Transverse colon (tissue), 4 donors: Measurements from ENCODE around the gene RNF150. TPM values are rescaled to one million over a fixed set of nuclear protein-coding genes. Genes with fewer than 3 reads are reported as not detected.
"Not testable (repeated sequence)": the region's sequence is repeated elsewhere in the genome, so short reads cannot be mapped to it uniquely, and the experiment has no call there.

Source experiments
- DNase-seq: peaks from one replicate; pipeline ENCODE4 v3.0.0-alpha.2; 2019
- H3K27ac ChIP-seq, 4 donors: fragments of 200-600 bp; sonication (generic); 2 replicates each; pipeline ENCODE4 v1.5.1; 2016 to 2018; ENCODE audit warnings: inconsistent platforms in 4 of 4
- H3K27me3 ChIP-seq: fragments of 200-600 bp; sonication (generic); 2 replicates; pipeline ENCODE4 v1.5.1; 2017; ENCODE audit warnings: inconsistent platforms
- H3K36me3 ChIP-seq, 4 donors: fragments of 200-600 bp; sonication (generic); 2 replicates each; pipeline ENCODE4 v1.5.1; 2017 to 2019; ENCODE audit warnings: inconsistent platforms in 4 of 4
- H3K4me1 ChIP-seq, 4 donors: fragments of 200-600 bp; sonication (generic); 2 replicates each; pipeline ENCODE4 v1.5.1; 2017 to 2020; ENCODE audit warnings: inconsistent platforms in 4 of 4
- H3K4me3 ChIP-seq, 4 donors: fragments of 200-600 bp; sonication (generic); 1 replicate in 1 of 4; 2 replicates in 3 of 4; pipeline versions ENCODE4 v1.5.1 to v1.6.1; 2017 to 2019; ENCODE audit warnings: inconsistent platforms in 4 of 4
- H3K9me3 ChIP-seq, 2 donors: fragments of 200-600 bp; sonication (generic); 2 replicates each; pipeline ENCODE4 v1.5.1; 2017 to 2019; ENCODE audit warnings: inconsistent platforms in 2 of 2
- EP300 ChIP-seq: sonication (generic); formaldehyde crosslinking; IDR thresholded peaks from one replicate; pipeline ENCODE4 v1.6.1; 2017; ENCODE audit warnings: antibody characterized with exemption, low read depth
- POLR2A ChIP-seq: fragments of 450-650 bp; IDR thresholded peaks from one replicate; pipeline ENCODE4 v1.6.1; 2016; ENCODE audit warnings: antibody characterized with exemption, mild to moderate bottlenecking, moderate library complexity
- POLR2AphosphoS5 ChIP-seq, 3 donors: sonication (generic); formaldehyde crosslinking; IDR thresholded peaks; one replicate each; pipeline ENCODE4 v1.6.1; 2016; ENCODE audit warnings: antibody characterized with exemption in 3 of 3
- whole genome bisulfite sequencing, 2 donors: methylation state at CpG; one replicate each; pipeline ENCODE4 v1.1.5; 2018; ENCODE audit warnings: low coverage in 1 of 2; 5-methylcytosine and 5-hydroxymethylcytosine counted together
- in situ Hi-C, 4 donors: fragments of 200-750 bp; cut with MboI; loops; one replicate each; pipeline versions ENCODE4 v1.15.0 to v1.15.1; 2017; ENCODE audit warnings: low sequenced_read_pairs in 3 of 4, low pct_ligation_motif_present in 1 of 4, low pct_unique_long_range_greater_than_20kb in 1 of 4
- intact Hi-C: fragments of 100-400 bp; cut with DNase I; formaldehyde crosslinking; loops from one replicate; pipeline ENCODE4 v1.15.1; 2023; ENCODE audit warnings: low total_unique reads
- total RNA-seq, 4 donors: library from RNA; depleted of rRNA; stranded (reverse); fragments of >200 nt; gene quantifications; one replicate each; pipeline ENCODE4 v1.1.0, GENCODE V29; 2016
- TF ChIP-seq, protein P1 (sequence below), 5 experiments: fragments of 200-600 bp in 3 of 5; fragments of 450-650 bp in 2 of 5; sonication (generic) in 3 of 5; IDR thresholded peaks; 1 replicate in 2 of 5; 2 replicates in 3 of 5; pipeline ENCODE4 v1.5.1; 2016 to 2017; ENCODE audit warnings: antibody characterized with exemption in 5 of 5, inconsistent platforms in 3 of 5, mild to moderate bottlenecking in 2 of 5, moderate library complexity in 1 of 5

The RNF150 gene
- total RNA-seq, 4 donors from 2014 or later, result 2.8 to 15.3 (median 7.9) TPM

DNA sequence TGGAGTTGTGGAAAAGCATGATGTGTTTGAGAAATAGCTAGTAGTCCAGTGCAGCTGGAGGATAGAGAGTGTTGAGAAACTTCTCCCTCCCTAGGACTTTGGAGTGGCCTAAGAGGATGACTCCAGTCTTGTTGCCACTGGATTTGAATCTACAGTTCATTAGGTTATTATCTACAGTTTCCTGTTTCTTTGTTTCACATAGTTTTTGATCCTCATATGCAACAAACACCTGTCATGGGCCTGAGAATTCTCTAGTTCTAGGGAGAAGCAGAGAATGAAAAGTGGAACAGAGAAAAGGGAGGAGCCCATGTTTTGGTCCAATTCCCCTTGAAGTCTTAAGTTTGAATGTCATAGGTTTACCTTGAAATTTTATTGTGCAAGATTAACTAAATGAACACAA is 303.4 kb downstream of the RNF150 start:
- in situ Hi-C loops (no loop called here), intact Hi-C loops (no loop called here)
- DNase-seq, result no peak
- no peaks in the 10 kb centered on the region for H3K36me3 ChIP-seq
- H3K4me1 ChIP-seq, result no peaks in the 10 kb centered on the region
- no peak overlapping the region for H3K4me3 ChIP-seq
- TF ChIP-seq EP300 (no peak), POLR2AphosphoS5 (IDR thresholded peaks at IDR 0.05) (no peak), POLR2A (no peak)
- TF ChIP-seq, protein P1, sequence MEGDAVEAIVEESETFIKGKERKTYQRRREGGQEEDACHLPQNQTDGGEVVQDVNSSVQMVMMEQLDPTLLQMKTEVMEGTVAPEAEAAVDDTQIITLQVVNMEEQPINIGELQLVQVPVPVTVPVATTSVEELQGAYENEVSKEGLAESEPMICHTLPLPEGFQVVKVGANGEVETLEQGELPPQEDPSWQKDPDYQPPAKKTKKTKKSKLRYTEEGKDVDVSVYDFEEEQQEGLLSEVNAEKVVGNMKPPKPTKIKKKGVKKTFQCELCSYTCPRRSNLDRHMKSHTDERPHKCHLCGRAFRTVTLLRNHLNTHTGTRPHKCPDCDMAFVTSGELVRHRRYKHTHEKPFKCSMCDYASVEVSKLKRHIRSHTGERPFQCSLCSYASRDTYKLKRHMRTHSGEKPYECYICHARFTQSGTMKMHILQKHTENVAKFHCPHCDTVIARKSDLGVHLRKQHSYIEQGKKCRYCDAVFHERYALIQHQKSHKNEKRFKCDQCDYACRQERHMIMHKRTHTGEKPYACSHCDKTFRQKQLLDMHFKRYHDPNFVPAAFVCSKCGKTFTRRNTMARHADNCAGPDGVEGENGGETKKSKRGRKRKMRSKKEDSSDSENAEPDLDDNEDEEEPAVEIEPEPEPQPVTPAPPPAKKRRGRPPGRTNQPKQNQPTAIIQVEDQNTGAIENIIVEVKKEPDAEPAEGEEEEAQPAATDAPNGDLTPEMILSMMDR (IDR thresholded peaks at IDR 0.05), result no peak
- no peaks in the 10 kb centered on the region for H3K9me3 ChIP-seq
- H3K27me3 ChIP-seq, result no peaks in the 10 kb centered on the region
- H3K27ac ChIP-seq, result no peak overlapping the region

DNA sequence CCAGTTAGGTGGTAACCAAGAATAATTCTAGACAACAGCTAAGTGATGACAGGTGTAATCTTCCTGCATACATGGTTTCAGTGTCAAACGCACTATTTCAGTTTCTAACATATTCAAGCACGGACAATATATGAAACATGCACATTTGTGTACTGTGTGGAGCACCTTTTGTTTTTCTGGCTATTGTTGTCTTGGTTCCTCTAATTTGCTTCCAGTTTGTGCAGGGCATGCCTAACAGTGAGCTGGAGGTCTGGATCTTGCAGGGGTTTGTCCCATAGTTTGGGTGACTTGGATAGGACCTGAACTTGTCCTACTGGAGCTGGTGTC is 306.6 kb downstream of the RNF150 start:
- Histone ChIP-seq H3K4me3 (no peak overlapping the region), H3K27me3 (no peaks in the 10 kb centered on the region), H3K9me3 (no peaks in the 10 kb centered on the region), H3K36me3 (no peaks in the 10 kb centered on the region), H3K4me1 (no peaks in the 10 kb centered on the region), H3K27ac (no peak overlapping the region)
- 89 to 100% methylated on average over 2 of the region's 2 CpGs for WGBS, 2 donors
- in situ Hi-C loops (no loop called here), intact Hi-C loops (no loop called here)
- TF ChIP-seq POLR2AphosphoS5 (IDR thresholded peaks at IDR 0.05) (no peak), EP300 (no peak), POLR2A (no peak)
- TF ChIP-seq, protein P1 (IDR thresholded peaks at IDR 0.05), result no peak
- DNase-seq, result no peak

DNA sequence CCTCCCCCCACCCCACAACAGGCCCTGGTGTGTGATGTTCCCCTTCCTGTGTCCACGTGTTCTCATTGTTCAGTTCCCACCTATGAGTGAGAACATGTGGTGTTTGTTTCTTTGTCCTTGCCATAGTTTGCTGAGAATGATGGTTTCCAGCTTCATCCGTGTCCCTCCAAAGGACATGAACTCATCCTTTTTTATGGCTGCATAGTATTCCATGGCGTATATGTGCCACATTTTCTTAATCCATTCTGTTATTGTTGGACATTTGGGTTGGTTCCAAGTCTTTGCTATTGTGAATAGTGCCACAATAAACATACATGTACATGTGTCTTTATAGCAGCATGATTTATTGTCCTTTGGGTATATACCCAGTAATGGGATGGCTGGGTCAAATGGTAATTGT is 312.7 kb downstream of the RNF150 start:
- DNase-seq, H3K27me3 ChIP-seq, H3K4me1 ChIP-seq, H3K27ac ChIP-seq, intact Hi-C loops, in situ Hi-C loops, H3K36me3 ChIP-seq, H3K4me3 ChIP-seq, H3K9me3 ChIP-seq: not testable (repeated sequence)
- WGBS, 2 donors, result 91% methylated on average over 3 of the region's 3 CpGs; no CpG with 5 or more reads in 1 of the 2 donors

DNA sequence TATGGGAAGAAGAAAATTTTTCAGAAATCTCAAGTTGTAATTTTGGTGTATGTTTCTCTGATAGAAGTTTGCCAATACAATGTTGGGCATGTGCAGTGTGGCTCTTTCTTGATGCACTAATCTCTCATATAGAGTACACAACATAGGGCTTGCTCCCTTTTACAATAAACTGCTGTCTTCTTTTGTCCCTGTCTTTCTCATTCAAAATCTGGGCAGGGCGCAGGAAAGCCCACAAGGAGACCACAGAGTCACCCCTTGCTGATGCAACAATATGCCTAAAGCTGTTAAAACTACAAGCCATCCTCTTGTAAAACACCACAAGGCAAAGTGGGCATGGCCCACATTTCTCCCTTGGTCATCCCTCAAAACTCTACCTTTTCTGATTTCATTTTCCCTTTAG is 313.7 kb downstream of the RNF150 start:
- H3K27me3 ChIP-seq, result no peaks in the 10 kb centered on the region
- H3K4me3 ChIP-seq, result no peak overlapping the region
- intact Hi-C loops, result no loop called here
- no peaks in the 10 kb centered on the region for H3K9me3 ChIP-seq
- 90 to 96% methylated on average over 1 of the region's 1 CpG for WGBS, 2 donors
- H3K4me1 ChIP-seq, result no peaks in the 10 kb centered on the region
- in situ Hi-C loops, result no loop called here
- no peak for DNase-seq
- TF ChIP-seq, protein P1 (IDR thresholded peaks at IDR 0.05), result no peak
- TF ChIP-seq POLR2AphosphoS5 (IDR thresholded peaks at IDR 0.05), result no peak
- TF ChIP-seq EP300, result no peak
- TF ChIP-seq POLR2A, result no peak
- H3K36me3 ChIP-seq, result no peaks in the 10 kb centered on the region
- H3K27ac ChIP-seq, result no peak overlapping the region

DNA sequence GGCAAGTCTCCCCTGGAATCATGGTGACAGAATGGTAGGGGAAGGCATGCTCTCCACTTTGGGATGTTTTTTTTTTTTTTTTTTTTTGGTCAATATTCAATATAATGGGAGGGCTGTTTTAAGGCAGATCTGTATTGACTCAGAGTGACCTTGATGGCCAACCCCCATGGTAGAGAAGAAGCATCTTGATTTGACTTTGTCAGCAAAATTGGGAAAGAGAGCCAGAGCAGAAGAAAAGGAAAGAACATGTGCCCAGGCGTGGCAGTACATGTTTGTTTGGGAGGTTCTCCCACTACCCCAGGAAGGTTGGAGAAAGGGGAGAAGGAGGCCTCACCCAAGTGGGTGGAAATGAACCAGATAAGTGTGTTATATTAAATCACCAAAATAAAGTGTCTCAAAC is 314.8 kb downstream of the RNF150 start:
- TF ChIP-seq POLR2A (no peak), EP300 (no peak), POLR2AphosphoS5 (IDR thresholded peaks at IDR 0.05) (no peak)
- TF ChIP-seq, protein P1 (IDR thresholded peaks at IDR 0.05), result no peak
- Histone ChIP-seq H3K27ac (no peak overlapping the region), H3K4me3 (no peak overlapping the region), H3K4me1 (no peaks in the 10 kb centered on the region), H3K27me3 (no peaks in the 10 kb centered on the region), H3K9me3 (no peaks in the 10 kb centered on the region), H3K36me3 (no peaks in the 10 kb centered on the region)
- WGBS, 2 donors, result 85 to 88% methylated on average over 1 of the region's 1 CpG
- DNase-seq, result no peak
- intact Hi-C loops (no loop called here), in situ Hi-C loops (no loop called here)
